ENCODE data around the gene TRAF1. TPM values are rescaled to one million over a fixed set of nuclear protein-coding genes. Genes with fewer than 3 reads are reported as not detected.

TRAF1 gene
- total RNA-seq, 1 experiment from 2014 or later = 4.7 TPM

GRCh38 chr9:120865176-120865575 is 61.4 kb downstream of the TRAF1 start:
- peaks cover 2% of the 10 kb centered on the region; the same call in 1 of the 2 replicates for H3K36me3 ChIP-seq (ENCODE audit: control insufficient read depth, insufficient read depth, low read length)
- no peak for TF ChIP-seq SIN3A (IDR thresholded peaks at IDR 0.05; ENCODE audit: borderline replicate concordance, insufficient read depth, low read depth, low read length)
- no peaks in the 10 kb centered on the region for H3K27me3 ChIP-seq (ENCODE audit: control insufficient read depth, insufficient read depth, low read length)
- POLR2A ChIA-PET = no interaction called here
- no TSS peak for BruUV-seq (replicated peaks)
- CTCF ChIA-PET = no interaction called here
- ATAC-seq = no peak
- DNase-seq (ENCODE audit: low read depth, low spot score) = no peak
- no peak overlapping the region for H3K27ac ChIP-seq (ENCODE audit: low read length)
- no peak overlapping the region for H3K4me3 ChIP-seq (ENCODE audit: low read depth in 2 of 2, low read length in 2 of 2)
- H3K9me3 ChIP-seq (ENCODE audit: control insufficient read depth, insufficient read depth, low read depth, low read length) = no peaks in the 10 kb centered on the region
- peaks cover 14% of the 10 kb centered on the region for H3K4me1 ChIP-seq (ENCODE audit: control insufficient read depth, insufficient read depth, low read length)
- in situ Hi-C loops (cut with HindIII; ENCODE audit: low pct_unique_long_range_greater_than_20kb, low sequenced_read_pairs) (no loop called here), intact Hi-C loops (cut with micrococcal nuclease; ENCODE audit: unreplicated experiment) (no loop called here)

- ATAC-seq (no peak), DNase-seq (ENCODE audit: low read depth, low spot score) (no peak)
- CTCF ChIA-PET = no interaction called here
- no TSS peak for BruUV-seq (replicated peaks)
- no peaks in the 10 kb centered on the region for H3K9me3 ChIP-seq (ENCODE audit: control insufficient read depth, insufficient read depth, low read depth, low read length)
- intact Hi-C loops (cut with micrococcal nuclease; ENCODE audit: unreplicated experiment) (no loop called here), in situ Hi-C loops (cut with HindIII; ENCODE audit: low pct_unique_long_range_greater_than_20kb, low sequenced_read_pairs) (no loop called here)
- no peak overlapping the region for H3K27ac ChIP-seq (ENCODE audit: low read length)
- H3K4me1 ChIP-seq (ENCODE audit: control insufficient read depth, insufficient read depth, low read length) = peaks cover 9% of the 10 kb centered on the region
- no peak overlapping the region for H3K4me3 ChIP-seq (ENCODE audit: low read depth in 2 of 2, low read length in 2 of 2)
- POLR2A ChIA-PET = no interaction called here
- peaks cover 2% of the 10 kb centered on the region; the same call in 1 of the 2 replicates for H3K36me3 ChIP-seq (ENCODE audit: control insufficient read depth, insufficient read depth, low read length)
- H3K27me3 ChIP-seq (ENCODE audit: control insufficient read depth, insufficient read depth, low read length) = no peaks in the 10 kb centered on the region
- TF ChIP-seq SIN3A (IDR thresholded peaks at IDR 0.05; ENCODE audit: borderline replicate concordance, insufficient read depth, low read depth, low read length) = no peak
- TF ChIP-seq TCF7L2 (IDR thresholded peaks at IDR 0.05; ENCODE audit: low read depth, low read length) = no peak
- no peak for TF ChIP-seq CTCF (IDR thresholded peaks at IDR 0.05)
- no peak for TF ChIP-seq POLR2AphosphoS5 (IDR thresholded peaks at IDR 0.05; ENCODE audit: low read depth, low read length)
- TF ChIP-seq REST (IDR thresholded peaks at IDR 0.05; ENCODE audit: insufficient read depth in 1 of 2, low read depth in 2 of 2, low read length in 1 of 2) = no peak
Measured at GRCh38 chr9:120864719-120865118, 61.9 kb downstream of the TRAF1 start.

- peaks cover 3% of the 10 kb centered on the region; the same call in 1 of the 2 replicates for H3K4me1 ChIP-seq (ENCODE audit: control insufficient read depth, insufficient read depth, low read length)
- POLR2A ChIA-PET = no interaction called here
- CTCF ChIA-PET = no interaction called here
- H3K27ac ChIP-seq (ENCODE audit: low read length) = no peak overlapping the region
- in situ Hi-C loops (cut with HindIII; ENCODE audit: low pct_unique_long_range_greater_than_20kb, low sequenced_read_pairs) (no loop called here), intact Hi-C loops (cut with micrococcal nuclease; ENCODE audit: unreplicated experiment) (no loop called here)
- peaks cover 2% of the 10 kb centered on the region; the same call in 1 of the 2 replicates for H3K36me3 ChIP-seq (ENCODE audit: control insufficient read depth, insufficient read depth, low read length)
- H3K27me3 ChIP-seq (ENCODE audit: control insufficient read depth, insufficient read depth, low read length) = no peaks in the 10 kb centered on the region
- ATAC-seq (no peak), DNase-seq (ENCODE audit: low read depth, low spot score) (no peak)
- no TSS peak for BruUV-seq (replicated peaks)
- no peak overlapping the region for H3K4me3 ChIP-seq (ENCODE audit: low read depth in 2 of 2, low read length in 2 of 2)
- no peaks in the 10 kb centered on the region for H3K9me3 ChIP-seq (ENCODE audit: control insufficient read depth, insufficient read depth, low read depth, low read length)
- no peak for TF ChIP-seq REST (IDR thresholded peaks at IDR 0.05; ENCODE audit: insufficient read depth in 1 of 2, low read depth in 2 of 2, low read length in 1 of 2)
- TF ChIP-seq POLR2AphosphoS5 (IDR thresholded peaks at IDR 0.05; ENCODE audit: low read depth, low read length) = no peak
- TF ChIP-seq SIN3A (IDR thresholded peaks at IDR 0.05; ENCODE audit: borderline replicate concordance, insufficient read depth, low read depth, low read length) = no peak
- TF ChIP-seq TCF7L2 (IDR thresholded peaks at IDR 0.05; ENCODE audit: low read depth, low read length) = no peak
- TF ChIP-seq CTCF (IDR thresholded peaks at IDR 0.05) = no peak
Measured at GRCh38 chr9:120863833-120864232, 62.8 kb downstream of the TRAF1 start.

All from Panc1 (cell line).